Activated CD4-positive, alpha-beta T cell treated with anti-CD3 and anti-CD28 coated beads, Interleukin-2, amount 10 ng/mL, durations not matched to agents 7 days and 5 days (primary cell): ENCODE measurements around the gene UBE2D1. TPM values are rescaled to one million over a fixed set of nuclear protein-coding genes. Genes with fewer than 3 reads are reported as not detected.

Experiments
- CTCF ChIA-PET: fragments of 350-600 bp; sonication (Branson Sonifier 250); formaldehyde crosslinking; loops from one replicate; lab custom pipeline; 2021; ENCODE audit warnings: antibody characterized with exemption; lab: Charles Lee
- POLR2A ChIA-PET: fragments of 350-600 bp; sonication (Branson Sonifier 250); formaldehyde crosslinking; loops from one replicate; lab custom pipeline; 2021; ENCODE audit warnings: antibody characterized with exemption; lab: Charles Lee
- DNase-seq: peaks from one replicate; pipeline ENCODE4 v3.0.0-alpha.2; 2020
- H3K27ac Mint-ChIP-seq: one replicate; pipeline ENCODE4 v1.8.0; 2021; ENCODE audit warnings: mild to moderate bottlenecking, moderate library complexity, mixed read lengths
- H3K27me3 Mint-ChIP-seq: one replicate; pipeline ENCODE4 v1.8.0; 2021; ENCODE audit warnings: mixed read lengths
- H3K36me3 Mint-ChIP-seq: one replicate; pipeline ENCODE4 v1.8.0; 2021; ENCODE audit warnings: low read depth, mixed read lengths
- H3K4me1 Mint-ChIP-seq: one replicate; pipeline ENCODE4 v1.8.0; 2021; ENCODE audit warnings: mixed read lengths
- H3K4me3 Mint-ChIP-seq: one replicate; pipeline ENCODE4 v1.8.0; 2021; ENCODE audit warnings: mild to moderate bottlenecking, moderate library complexity, mixed read lengths
- H3K9me3 Mint-ChIP-seq: one replicate; pipeline ENCODE4 v1.8.0; 2021; ENCODE audit warnings: mixed read lengths
- total RNA-seq, 2 experiments: library from RNA; stranded (reverse); gene quantifications; one replicate each; pipeline ENCODE4 v1.2.3, GENCODE V29; 2021

The UBE2D1 gene
- total RNA-seq, 2 experiments from 2014 or later, result 11.9 to 14.8 TPM

GRCh38 chr10:58350023-58350422, 15.2 kb downstream of the UBE2D1 start:
- H3K4me3 Mint-ChIP-seq, result no peak overlapping the region
- POLR2A ChIA-PET, result no interaction called here
- H3K9me3 Mint-ChIP-seq, result no peaks in the 10 kb centered on the region
- CTCF ChIA-PET, result no interaction called here
- no peak for DNase-seq
- no peaks in the 10 kb centered on the region for H3K27me3 Mint-ChIP-seq
- peaks cover 8% of the 10 kb centered on the region for H3K4me1 Mint-ChIP-seq
- H3K36me3 Mint-ChIP-seq, result peaks cover 13% of the 10 kb centered on the region
- no peak overlapping the region for H3K27ac Mint-ChIP-seq

GRCh38 chr10:58350619-58351323, 16.0 kb downstream of the UBE2D1 start:
- Mint-ChIP-seq H3K9me3 (no peaks in the 10 kb centered on the region), H3K4me1 (peaks cover 8% of the 10 kb centered on the region), H3K4me3 (no peak overlapping the region), H3K27me3 (no peaks in the 10 kb centered on the region), H3K36me3 (peaks cover 10% of the 10 kb centered on the region), H3K27ac (no peak overlapping the region)
- POLR2A ChIA-PET, result interaction anchor here (1.0 kb wide), 1 partner anchor 42 kb away, joined by 3 read pairs; no protein-coding TSS in a partner anchor
- CTCF ChIA-PET, result interaction anchor here (0.6 kb wide), 1 partner anchor 1364 kb away, joined by 3 read pairs; no protein-coding TSS in a partner anchor
- DNase-seq, result no peak

GRCh38 chr10:58351616-58352578, 17.1 kb downstream of the UBE2D1 start:
- Mint-ChIP-seq H3K4me3 (no peak overlapping the region), H3K4me1 (peaks cover 8% of the 10 kb centered on the region), H3K27ac (no peak overlapping the region), H3K36me3 (peaks cover 5% of the 10 kb centered on the region), H3K27me3 (no peaks in the 10 kb centered on the region), H3K9me3 (no peaks in the 10 kb centered on the region)
- ChIA-PET CTCF (no interaction called here), POLR2A (no interaction called here)
- no peak for DNase-seq

GRCh38 chr10:58352956-58353610, 18.3 kb downstream of the UBE2D1 start:
- H3K27me3 Mint-ChIP-seq, result no peaks in the 10 kb centered on the region
- CTCF ChIA-PET, result no interaction called here

GRCh38 chr10:58356756-58357155, 21.9 kb downstream of the UBE2D1 start:
- Mint-ChIP-seq H3K36me3 (peaks cover 3% of the 10 kb centered on the region), H3K27me3 (no peaks in the 10 kb centered on the region), H3K4me3 (no peak overlapping the region), H3K4me1 (peaks cover 20% of the 10 kb centered on the region), H3K9me3 (no peaks in the 10 kb centered on the region), H3K27ac (no peak overlapping the region)
- CTCF ChIA-PET, result interaction anchor here (1.5 kb wide), 1 partner anchor 12 kb away, joined by 5 read pairs; no protein-coding TSS in a partner anchor
- POLR2A ChIA-PET, result no interaction called here
- no peak for DNase-seq

More at GRCh38 chr10:58352956-58353610, 18.3 kb downstream of the UBE2D1 start:
- no peaks in the 10 kb centered on the region for H3K36me3 Mint-ChIP-seq
- DNase-seq, result no peak
- peaks cover 8% of the 10 kb centered on the region for H3K4me1 Mint-ChIP-seq
- POLR2A ChIA-PET, result no interaction called here
- H3K27ac Mint-ChIP-seq, result no peak overlapping the region
- no peak overlapping the region for H3K4me3 Mint-ChIP-seq
- H3K9me3 Mint-ChIP-seq, result no peaks in the 10 kb centered on the region

DNA sequence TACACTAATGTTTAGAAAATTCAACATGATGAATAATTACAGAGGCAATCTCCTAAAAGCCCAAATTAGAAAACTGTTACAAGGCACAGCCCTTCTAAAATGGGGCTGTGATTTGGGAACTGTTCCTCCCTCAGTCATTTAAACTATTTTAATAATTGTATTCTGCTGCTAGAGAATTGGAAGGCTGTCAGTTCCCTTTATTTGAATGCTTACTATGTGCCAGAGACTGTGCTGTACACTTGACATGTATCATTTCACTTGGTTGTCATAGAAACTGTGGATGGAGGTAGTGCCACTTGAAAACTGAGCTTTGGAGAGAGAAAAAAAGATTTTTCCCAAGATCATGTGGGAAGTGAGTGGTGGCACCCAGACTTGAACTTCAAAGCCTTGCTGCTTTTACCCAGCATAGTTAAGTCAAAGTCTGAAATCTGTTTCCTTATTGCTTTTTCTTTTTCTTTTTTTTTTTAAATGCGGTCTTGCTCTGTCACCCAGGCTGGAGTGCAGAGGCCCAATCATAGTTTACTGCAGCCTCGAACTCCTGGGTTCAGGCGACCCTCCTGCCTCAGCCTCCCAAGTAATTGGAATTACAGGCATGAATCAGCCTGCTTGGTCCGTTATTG, 23.6 kb downstream of the UBE2D1 start:
- peaks cover 16% of the 10 kb centered on the region for H3K4me1 Mint-ChIP-seq
- no peak overlapping the region for H3K4me3 Mint-ChIP-seq

GRCh38 chr10:58358947-58359346, 24.1 kb downstream of the UBE2D1 start:
- no peaks in the 10 kb centered on the region for H3K9me3 Mint-ChIP-seq

More for the DNA sequence above, 23.6 kb downstream of the UBE2D1 start:
- Mint-ChIP-seq H3K27me3 (no peaks in the 10 kb centered on the region), H3K9me3 (no peaks in the 10 kb centered on the region), H3K27ac (no peak overlapping the region), H3K36me3 (peaks cover 6% of the 10 kb centered on the region)
- DNase-seq, result no peak
- CTCF ChIA-PET, result no interaction called here
- POLR2A ChIA-PET, result no interaction called here

DNA sequence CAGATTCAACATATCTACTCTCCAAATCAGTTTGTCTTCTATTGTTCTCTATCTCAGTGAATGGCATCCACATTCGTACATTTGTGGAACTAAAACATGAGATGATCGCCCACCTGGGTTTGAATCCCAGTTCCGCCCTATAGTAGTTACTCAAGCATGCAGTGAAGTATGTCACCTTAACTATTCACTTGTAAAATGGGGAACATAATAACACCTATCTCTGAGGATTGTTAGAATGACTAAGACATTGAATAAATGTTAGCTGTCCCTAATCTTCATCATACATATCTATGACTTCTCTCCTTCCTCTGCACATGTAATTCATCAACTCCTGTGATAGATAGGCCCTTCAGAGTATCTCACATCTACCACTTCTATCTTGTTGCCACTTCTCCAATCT, 24.7 kb downstream of the UBE2D1 start:
- Mint-ChIP-seq H3K4me3 (no peak overlapping the region), H3K36me3 (peaks cover 6% of the 10 kb centered on the region), H3K27me3 (no peaks in the 10 kb centered on the region), H3K4me1 (peaks cover 16% of the 10 kb centered on the region), H3K9me3 (no peaks in the 10 kb centered on the region), H3K27ac (no peak overlapping the region)
- POLR2A ChIA-PET, result no interaction called here
- DNase-seq, result no peak
- CTCF ChIA-PET, result no interaction called here

More at GRCh38 chr10:58358947-58359346, 24.1 kb downstream of the UBE2D1 start:
- Mint-ChIP-seq H3K27me3 (no peaks in the 10 kb centered on the region), H3K4me3 (no peak overlapping the region), H3K27ac (no peak overlapping the region), H3K36me3 (peaks cover 6% of the 10 kb centered on the region), H3K4me1 (peaks cover 16% of the 10 kb centered on the region)
- CTCF ChIA-PET, result no interaction called here
- no peak for DNase-seq
- POLR2A ChIA-PET, result no interaction called here

GRCh38 chr10:58360412-58361004, 25.7 kb downstream of the UBE2D1 start:
- no peak for DNase-seq
- Mint-ChIP-seq H3K9me3 (no peaks in the 10 kb centered on the region), H3K4me1 (peaks cover 16% of the 10 kb centered on the region), H3K36me3 (peaks cover 11% of the 10 kb centered on the region), H3K27ac (no peak overlapping the region), H3K27me3 (no peaks in the 10 kb centered on the region), H3K4me3 (no peak overlapping the region)
- POLR2A ChIA-PET, result no interaction called here
- CTCF ChIA-PET, result interaction anchor here (0.7 to 0.8 kb wide), 2 partner anchors 24 to 202 kb away, joined by 3 read pairs; no protein-coding TSS in a partner anchor

GRCh38 chr10:58361353-58361752, 26.5 kb downstream of the UBE2D1 start:
- H3K27ac Mint-ChIP-seq, result no peak overlapping the region
- peaks cover 16% of the 10 kb centered on the region for H3K4me1 Mint-ChIP-seq
- POLR2A ChIA-PET, result no interaction called here
- peaks cover 11% of the 10 kb centered on the region for H3K36me3 Mint-ChIP-seq
- no peaks in the 10 kb centered on the region for H3K9me3 Mint-ChIP-seq
- H3K4me3 Mint-ChIP-seq, result no peak overlapping the region
- CTCF ChIA-PET, result no interaction called here
- H3K27me3 Mint-ChIP-seq, result no peaks in the 10 kb centered on the region
- DNase-seq, result no peak

GRCh38 chr10:58362027-58362789, 27.4 kb downstream of the UBE2D1 start:
- peaks cover 16% of the 10 kb centered on the region for H3K4me1 Mint-ChIP-seq
- no peak overlapping the region for H3K4me3 Mint-ChIP-seq
- H3K9me3 Mint-ChIP-seq, result no peaks in the 10 kb centered on the region
- ChIA-PET CTCF (no interaction called here), POLR2A (no interaction called here)
- no peaks in the 10 kb centered on the region for H3K27me3 Mint-ChIP-seq
- peaks cover 11% of the 10 kb centered on the region for H3K36me3 Mint-ChIP-seq
- no peak overlapping the region for H3K27ac Mint-ChIP-seq
- no peak for DNase-seq
